ENCODE results near the gene CNTRL. TPM values are rescaled to one million over a fixed set of nuclear protein-coding genes. Genes with fewer than 3 reads are reported as not detected.
"Not testable (repeated sequence)": the region's sequence is repeated elsewhere in the genome, so short reads cannot be mapped to it uniquely, and the experiment has no call there.

CNTRL gene
- total RNA-seq, 2 donors from 2014 or later = 81.0 to 81.2 TPM

GRCh38 chr9:121120386-121120785 is 45.6 kb downstream of the CNTRL start:
- H3K27me3 Mint-ChIP-seq (ENCODE audit: low read depth) = no peaks in the 10 kb centered on the region
- H3K36me3 Mint-ChIP-seq (ENCODE audit: insufficient read depth in 2 of 2) = peaks cover 3 to 15% of the 10 kb centered on the region in 2 donors
- H3K4me1 Mint-ChIP-seq (ENCODE audit: low read depth) = peaks cover 51% of the 10 kb centered on the region
- H3K27ac Mint-ChIP-seq = peak overlapping the region; percentile 66
- DNase-seq (no peak), ATAC-seq (replicated peaks in 1 of 2) (no peak)
- H3K9me3 Mint-ChIP-seq = no peaks in the 10 kb centered on the region
- H3K4me3 Mint-ChIP-seq = peak overlapping the region; percentile 30 to 61

GRCh38 chr9:121121582-121122087 is 46.9 kb downstream of the CNTRL start:
- Mint-ChIP-seq H3K27ac (peak overlapping the region; percentile 95), H3K4me1 (ENCODE audit: low read depth) (peaks cover 52% of the 10 kb centered on the region), H3K27me3 (ENCODE audit: low read depth) (no peaks in the 10 kb centered on the region), H3K9me3 (no peaks in the 10 kb centered on the region), H3K4me3 (peak overlapping the region; percentile 75 to 95), H3K36me3 (ENCODE audit: insufficient read depth in 2 of 2) (peaks cover under 1 to 12% of the 10 kb centered on the region in 2 donors)
- peak; percentile 96 to 98 for DNase-seq
- ATAC-seq (replicated peaks in 1 of 2) = peak; percentile 99 to 100

GRCh38 chr9:121122246-121123032 is 47.7 kb downstream of the CNTRL start:
- Mint-ChIP-seq H3K27me3 (ENCODE audit: low read depth) (no peaks in the 10 kb centered on the region), H3K36me3 (ENCODE audit: insufficient read depth in 2 of 2) (peaks cover 0 to 19% of the 10 kb centered on the region in 2 donors), H3K4me3 (peak overlapping the region; percentile 75 to 95), H3K27ac (peak overlapping the region; percentile 95), H3K9me3 (no peaks in the 10 kb centered on the region), H3K4me1 (ENCODE audit: low read depth) (peaks cover 51% of the 10 kb centered on the region)
- ATAC-seq (replicated peaks in 1 of 2) (no peak), DNase-seq (peak; percentile 18 to 19)

DNA sequence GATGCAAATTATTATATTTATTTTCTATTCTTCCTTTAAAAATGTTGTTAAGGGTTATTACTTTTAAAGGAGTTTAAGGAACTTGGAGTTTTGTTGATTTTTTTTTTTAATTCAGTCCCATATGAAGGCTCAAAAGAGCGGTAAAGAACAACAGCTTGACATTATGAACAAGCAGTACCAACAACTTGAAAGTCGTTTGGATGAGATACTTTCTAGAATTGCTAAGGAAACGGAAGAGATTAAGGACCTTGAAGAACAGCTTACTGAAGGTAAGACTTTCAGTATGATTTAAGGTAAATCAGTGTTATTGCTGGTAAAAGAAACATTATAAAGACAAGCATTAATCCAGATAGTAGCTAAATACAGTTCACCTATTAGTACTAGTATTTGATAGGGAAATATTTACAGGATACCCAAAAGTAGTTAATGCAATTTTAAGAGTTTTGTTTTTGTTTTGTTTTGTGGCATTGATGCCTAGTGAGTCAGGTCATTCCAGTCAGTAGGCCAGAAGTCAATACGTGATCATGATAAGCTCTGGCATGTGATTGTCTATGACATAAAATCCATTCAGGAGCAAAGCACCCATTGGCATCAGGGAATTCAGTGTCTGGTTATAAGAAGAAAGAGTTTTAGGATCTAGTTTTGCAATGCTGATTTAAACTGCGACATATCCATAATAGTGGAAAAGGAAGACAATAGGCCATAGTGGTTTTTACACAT is 49.2 kb downstream of the CNTRL start:
- ATAC-seq (replicated peaks in 1 of 2) = no peak
- peak overlapping the region in 1 of 2 donors; percentile 56 for H3K4me3 Mint-ChIP-seq
- peaks cover 51% of the 10 kb centered on the region for H3K4me1 Mint-ChIP-seq (ENCODE audit: low read depth)
- no peaks in the 10 kb centered on the region for H3K27me3 Mint-ChIP-seq (ENCODE audit: low read depth)
- peaks cover 5 to 33% of the 10 kb centered on the region in 2 donors for H3K36me3 Mint-ChIP-seq (ENCODE audit: insufficient read depth in 2 of 2)
- peak overlapping the region; percentile 84 for H3K27ac Mint-ChIP-seq
- H3K9me3 Mint-ChIP-seq = peaks cover 0 to 2% of the 10 kb centered on the region in 2 donors
- DNase-seq = no peak

GRCh38 chr9:121125590-121125989 is 50.8 kb downstream of the CNTRL start:
- peaks cover 0 to 2% of the 10 kb centered on the region in 2 donors for H3K9me3 Mint-ChIP-seq
- H3K4me1 Mint-ChIP-seq (ENCODE audit: low read depth) = peaks cover 51% of the 10 kb centered on the region
- no peaks in the 10 kb centered on the region for H3K27me3 Mint-ChIP-seq (ENCODE audit: low read depth)
- no peak overlapping the region for H3K27ac Mint-ChIP-seq
- peaks cover 13 to 41% of the 10 kb centered on the region in 2 donors for H3K36me3 Mint-ChIP-seq (ENCODE audit: insufficient read depth in 2 of 2)
- no peak for ATAC-seq (replicated peaks in 1 of 2)
- DNase-seq = no peak
- no peak overlapping the region for H3K4me3 Mint-ChIP-seq

DNA sequence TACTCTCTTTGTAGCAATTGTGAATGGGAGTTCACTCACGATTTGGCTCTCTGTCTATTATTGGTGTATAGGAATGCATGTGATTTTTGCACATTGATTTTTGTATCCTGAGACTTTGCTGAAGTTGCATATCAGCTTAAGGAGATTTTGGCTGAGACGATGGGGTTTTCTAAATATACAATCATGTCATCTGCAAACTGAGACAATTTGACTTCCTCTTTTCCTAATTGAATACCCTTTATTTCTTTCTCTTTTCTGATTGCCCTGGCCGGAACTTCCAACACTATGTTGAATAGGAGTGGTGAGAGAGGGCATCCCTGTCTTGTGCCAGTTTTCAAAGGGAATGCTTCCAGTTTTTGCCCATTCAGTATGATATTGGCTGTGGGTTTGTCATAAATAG is 54.6 kb downstream of the CNTRL start:
- Mint-ChIP-seq H3K36me3 (ENCODE audit: insufficient read depth in 2 of 2) (peaks cover 18 to 58% of the 10 kb centered on the region in 2 donors), H3K27ac (peak overlapping the region; percentile 38), H3K4me1 (ENCODE audit: low read depth) (peaks cover 49% of the 10 kb centered on the region)
- not testable (repeated sequence) for ATAC-seq (replicated peaks in 1 of 2); H3K9me3 Mint-ChIP-seq; DNase-seq; H3K4me3 Mint-ChIP-seq; H3K27me3 Mint-ChIP-seq (ENCODE audit: low read depth)

DNA sequence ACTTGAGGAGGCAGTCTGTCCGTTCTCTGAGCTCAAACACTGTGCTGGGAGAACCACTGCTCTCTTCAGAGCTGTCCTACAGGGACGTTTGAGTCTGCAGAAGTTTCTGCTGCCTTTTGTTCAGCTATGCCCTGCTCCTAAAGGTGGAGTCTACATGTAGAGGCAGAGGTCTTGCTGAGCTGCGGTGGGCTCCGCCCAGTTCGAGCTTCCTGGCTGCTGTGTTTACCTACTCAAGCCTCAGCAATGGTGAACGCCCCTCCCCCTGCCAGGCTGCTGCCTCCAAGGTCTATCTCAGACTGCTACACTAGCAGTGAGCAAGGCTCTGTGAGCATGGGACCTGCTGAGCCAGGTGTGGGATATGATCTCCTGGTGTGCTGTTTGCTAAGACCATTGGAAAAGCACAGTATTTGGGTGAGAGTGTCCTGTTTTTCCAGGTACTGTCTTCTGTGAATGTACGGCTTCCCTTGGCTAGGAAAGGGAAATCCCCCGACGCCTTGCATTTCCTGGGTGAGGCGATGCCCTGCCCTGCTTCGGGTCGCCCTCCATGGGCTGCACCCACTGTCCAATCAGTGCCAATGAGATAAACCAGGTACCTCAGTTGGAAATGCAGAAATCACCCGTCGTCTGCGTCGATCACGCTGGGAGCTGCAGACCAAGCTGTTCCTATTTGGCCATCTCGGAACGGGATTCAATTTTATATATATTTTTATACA is 58.5 kb downstream of the CNTRL start:
- Mint-ChIP-seq H3K4me3 (peak overlapping the region; percentile 31 to 41), H3K4me1 (ENCODE audit: low read depth) (peaks cover 49% of the 10 kb centered on the region), H3K27ac (peak overlapping the region; percentile 45)

GRCh38 chr9:121135642-121136041 is 60.9 kb downstream of the CNTRL start:
- Mint-ChIP-seq H3K27me3 (ENCODE audit: low read depth) (no peaks in the 10 kb centered on the region), H3K4me3 (no peak overlapping the region), H3K4me1 (ENCODE audit: low read depth) (peaks cover 40% of the 10 kb centered on the region), H3K36me3 (ENCODE audit: insufficient read depth in 2 of 2) (peaks cover 10 to 43% of the 10 kb centered on the region in 2 donors), H3K27ac (peak overlapping the region; percentile 64), H3K9me3 (peaks cover 0 to 2% of the 10 kb centered on the region in 2 donors)
- DNase-seq (no peak), ATAC-seq (replicated peaks in 1 of 2) (no peak)

More for the DNA sequence above, 58.5 kb downstream of the CNTRL start:
- no peaks in the 10 kb centered on the region for H3K27me3 Mint-ChIP-seq (ENCODE audit: low read depth)
- peaks cover 19 to 53% of the 10 kb centered on the region in 2 donors for H3K36me3 Mint-ChIP-seq (ENCODE audit: insufficient read depth in 2 of 2)
- peak; percentile 77 for ATAC-seq (replicated peaks in 1 of 2)
- peaks cover 2% of the 10 kb centered on the region in 2 donors for H3K9me3 Mint-ChIP-seq
- peak; percentile 53 to 68 for DNase-seq

- H3K27ac Mint-ChIP-seq = peak overlapping the region; percentile 61
- no peak overlapping the region for H3K4me3 Mint-ChIP-seq
- no peak for ATAC-seq (replicated peaks in 1 of 2)
- peaks cover 13 to 49% of the 10 kb centered on the region in 2 donors for H3K36me3 Mint-ChIP-seq (ENCODE audit: insufficient read depth in 2 of 2)
- H3K9me3 Mint-ChIP-seq = no peaks in the 10 kb centered on the region
- DNase-seq = no peak
- peaks cover 10% of the 10 kb centered on the region for H3K4me1 Mint-ChIP-seq (ENCODE audit: low read depth)
- H3K27me3 Mint-ChIP-seq (ENCODE audit: low read depth) = no peaks in the 10 kb centered on the region
These were observed 63.8 kb downstream of the CNTRL start for GRCh38 chr9:121138561-121138960.

DNA sequence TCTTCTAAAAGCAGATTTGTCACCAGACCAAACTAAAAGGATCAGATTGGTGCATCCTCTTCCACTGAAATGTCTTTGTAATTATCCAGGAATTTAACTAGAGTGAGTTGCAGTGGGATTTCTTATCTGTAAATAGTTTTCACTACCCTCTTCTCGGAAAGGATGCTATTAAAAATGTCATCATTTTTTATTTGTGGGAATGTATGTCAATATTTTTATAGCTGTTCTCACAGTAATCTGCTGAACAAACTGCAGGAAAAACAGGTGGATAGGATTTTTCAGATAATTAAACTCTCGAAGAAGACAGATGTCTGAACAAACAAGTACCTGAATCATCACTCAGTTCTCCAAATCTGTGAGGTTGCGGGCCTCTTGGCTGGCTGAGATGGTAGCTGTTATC is 64.2 kb downstream of the CNTRL start:
- no peak for DNase-seq
- Mint-ChIP-seq H3K4me1 (ENCODE audit: low read depth) (peaks cover 10% of the 10 kb centered on the region), H3K36me3 (ENCODE audit: insufficient read depth in 2 of 2) (peaks cover 13 to 51% of the 10 kb centered on the region in 2 donors), H3K4me3 (no peak overlapping the region), H3K27ac (peak overlapping the region; percentile 19), H3K9me3 (no peaks in the 10 kb centered on the region), H3K27me3 (ENCODE audit: low read depth) (no peaks in the 10 kb centered on the region)
- no peak for ATAC-seq (replicated peaks in 1 of 2)

DNA sequence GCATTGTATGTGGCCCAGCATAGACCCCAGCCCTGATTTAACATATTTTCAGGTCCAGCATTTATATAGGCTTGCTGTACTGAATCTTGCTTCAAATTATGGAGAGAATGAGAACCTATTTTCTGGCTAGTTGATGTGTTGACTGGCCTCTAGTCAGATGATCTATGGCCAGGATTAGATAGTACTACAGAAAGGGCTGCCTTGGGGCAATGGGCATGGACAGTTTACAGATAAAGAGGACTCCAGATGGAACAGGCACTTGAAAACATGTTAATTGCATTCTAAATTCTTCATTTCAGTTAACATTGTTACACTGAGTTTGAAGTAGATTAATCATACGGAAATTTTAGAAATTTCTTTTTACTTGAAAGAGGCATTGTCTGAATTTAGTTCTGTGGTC is 65.4 kb downstream of the CNTRL start:
- H3K27ac Mint-ChIP-seq = no peak overlapping the region

DNA sequence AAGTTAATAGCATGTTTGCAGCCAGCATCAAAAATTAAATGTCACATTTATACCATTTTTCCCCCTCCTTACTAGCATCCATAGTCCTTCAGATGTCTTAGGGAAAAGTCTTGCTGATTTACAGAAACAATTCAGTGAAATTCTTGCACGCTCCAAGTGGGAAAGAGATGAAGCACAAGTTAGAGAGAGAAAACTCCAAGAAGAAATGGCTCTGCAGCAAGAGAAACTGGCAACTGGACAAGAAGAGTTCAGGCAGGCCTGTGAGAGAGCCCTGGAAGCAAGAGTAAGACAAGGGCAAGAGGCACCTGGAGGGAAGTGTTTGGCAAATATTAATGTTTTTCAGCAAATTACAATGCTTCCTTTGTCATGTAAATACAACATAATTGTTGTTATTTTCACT is 66.6 kb downstream of the CNTRL start:
- no peak for DNase-seq
- Mint-ChIP-seq H3K36me3 (ENCODE audit: insufficient read depth in 2 of 2) (peaks cover 16 to 54% of the 10 kb centered on the region in 2 donors), H3K27ac (no peak overlapping the region), H3K4me1 (ENCODE audit: low read depth) (peaks cover 6% of the 10 kb centered on the region), H3K9me3 (no peaks in the 10 kb centered on the region), H3K27me3 (ENCODE audit: low read depth) (no peaks in the 10 kb centered on the region), H3K4me3 (no peak overlapping the region)
- no peak for ATAC-seq (replicated peaks in 1 of 2)

More for the DNA sequence above, 65.4 kb downstream of the CNTRL start:
- no peak for ATAC-seq (replicated peaks in 1 of 2)
- Mint-ChIP-seq H3K36me3 (ENCODE audit: insufficient read depth in 2 of 2) (peaks cover 18 to 54% of the 10 kb centered on the region in 2 donors), H3K4me3 (no peak overlapping the region), H3K27me3 (ENCODE audit: low read depth) (no peaks in the 10 kb centered on the region), H3K9me3 (no peaks in the 10 kb centered on the region), H3K4me1 (ENCODE audit: low read depth) (peaks cover 6% of the 10 kb centered on the region)
- DNase-seq = no peak

All from activated T-cell treated with anti-CD3 and anti-CD28 coated beads, Interleukin-2, amount 50 U/mL, for 72 hours (primary cell).